Measurements from ENCODE around the gene MGAT4B.

DNA sequence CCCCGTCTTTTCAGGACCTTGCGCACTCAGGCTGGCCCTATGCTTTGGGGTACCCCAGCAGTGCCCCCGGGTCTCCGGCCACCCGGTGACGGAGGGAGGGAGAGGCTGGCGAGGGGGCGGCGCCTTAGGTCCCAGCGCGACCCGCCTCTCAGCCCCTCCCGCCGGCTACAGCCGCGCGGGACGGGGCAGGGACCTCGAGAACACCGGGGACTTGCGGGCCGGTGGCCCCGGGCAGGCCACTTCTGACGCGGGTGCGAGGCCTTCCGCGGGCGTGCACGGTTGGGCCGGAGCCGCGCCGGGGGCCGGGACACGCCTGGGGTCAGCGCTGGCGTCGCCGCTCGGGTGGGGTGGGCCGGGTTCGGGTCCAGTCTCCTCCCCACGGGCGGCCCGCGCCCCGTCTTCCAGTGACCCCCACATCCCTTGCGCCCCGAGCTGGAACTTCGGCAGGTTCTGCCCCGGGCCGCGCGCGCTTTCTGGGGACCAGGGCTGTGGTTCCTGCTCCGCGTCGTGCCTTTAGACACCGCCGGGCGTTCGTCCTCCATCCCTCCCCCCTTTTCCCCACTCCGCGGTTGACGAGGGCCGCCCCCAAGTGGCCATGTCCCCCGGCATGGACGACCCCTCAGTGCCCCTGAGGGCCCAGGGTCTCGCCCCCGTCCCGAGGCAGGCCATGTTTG lies 10.3 kb upstream of the MGAT4B start:
- TF ChIP-seq CTCF (IDR thresholded peaks at IDR 0.05) (no peak), POLR2A (IDR thresholded peaks at IDR 0.05) (peak in 1 of 2 donors; percentile 49), POLR2AphosphoS5 (IDR thresholded peaks at IDR 0.05; ENCODE audit: insufficient read depth in 1 of 2, low read depth in 1 of 2) (peak in 1 of 2 donors; percentile 44)
